Fibroblast of skin of left biceps (primary cell): ENCODE data around the gene TMEM179.

Source experiments
- DNase-seq, 2 experiments: peaks; one replicate each; pipeline ENCODE4 v3.0.0-alpha.2; 2013; ENCODE audit warnings: low read depth in 2 of 2

TMEM179 gene

GRCh38 chr14:104569435-104569834 is 35.1 kb downstream of the TMEM179 start:
- DNase-seq = no peak

- no peak for DNase-seq
These were observed 36.0 kb downstream of the TMEM179 start for GRCh38 chr14:104568620-104569019.

- DNase-seq = no peak
These were observed 36.7 kb downstream of the TMEM179 start for GRCh38 chr14:104567957-104568225.

GRCh38 chr14:104567141-104567956 is 37.2 kb downstream of the TMEM179 start:
- no peak for DNase-seq

- DNase-seq = no peak
These were observed 39.6 kb downstream of the TMEM179 start for GRCh38 chr14:104564744-104565679.

GRCh38 chr14:104563742-104564615 is 40.6 kb downstream of the TMEM179 start:
- peak in 1 of 2 experiments; percentile 1 for DNase-seq

- no peak for DNase-seq
These were observed 41.3 kb downstream of the TMEM179 start for GRCh38 chr14:104563191-104563741.

GRCh38 chr14:104562606-104563005 is 42.0 kb downstream of the TMEM179 start:
- no peak for DNase-seq

- no peak for DNase-seq
These were observed 42.7 kb downstream of the TMEM179 start for GRCh38 chr14:104561632-104562495.

GRCh38 chr14:104561124-104561557 is 43.4 kb downstream of the TMEM179 start:
- DNase-seq = no peak

- DNase-seq = no peak
These were observed 44.0 kb downstream of the TMEM179 start for GRCh38 chr14:104560586-104560945.

- no peak for DNase-seq
These were observed 44.6 kb downstream of the TMEM179 start for GRCh38 chr14:104559804-104560585.

- DNase-seq = no peak
These were observed 45.4 kb downstream of the TMEM179 start for GRCh38 chr14:104559028-104559803.

- DNase-seq = no peak
These were observed 46.1 kb downstream of the TMEM179 start for GRCh38 chr14:104558231-104559027.

- no peak for DNase-seq
These were observed 46.8 kb downstream of the TMEM179 start for GRCh38 chr14:104557766-104558165.

GRCh38 chr14:104557086-104557485 is 47.5 kb downstream of the TMEM179 start:
- DNase-seq = no peak

- no peak for DNase-seq
These were observed 48.1 kb downstream of the TMEM179 start for GRCh38 chr14:104556256-104557021.
